HepG2 (cell line): ENCODE measurements around the gene CHAF1A. TPM values are rescaled to one million over a fixed set of nuclear protein-coding genes. Genes with fewer than 3 reads are reported as not detected.

Source experiments
- AFF4 ChIP-seq: sonication (generic); formaldehyde crosslinking; IDR thresholded peaks from 2 replicates; pipeline ENCODE4 v1.4.0; 2020; ENCODE audit warnings: missing genetic modification reagents
- ARNT2 ChIP-seq: sonication (generic); formaldehyde crosslinking; IDR thresholded peaks from 2 replicates; pipeline ENCODE4 v1.8.0; 2022; ENCODE audit warnings: mild to moderate bottlenecking, low read depth, missing genetic modification reagents, moderate library complexity
- HNF1A ChIP-seq, 2 experiments: sonication (generic) in 1 of 2; formaldehyde crosslinking in 1 of 2; IDR thresholded peaks; 2 replicates each; pipeline versions ENCODE4 v1.4.0 to v1.6.1; 2016 to 2020; ENCODE audit warnings: borderline replicate concordance in 1 of 2, low read depth in 1 of 2, mild to moderate bottlenecking in 1 of 2, missing genetic modification reagents in 1 of 2
- HNRNPL ChIP-seq: fragments of 200-400 bp; formaldehyde crosslinking; IDR thresholded peaks from 2 replicates; pipeline ENCODE4 v1.6.1; 2017; ENCODE audit warnings: mild to moderate bottlenecking, low read depth, low read length
- JUND ChIP-seq: sonication (generic); formaldehyde crosslinking; IDR thresholded peaks from 2 replicates; pipeline ENCODE4 v1.8.0; 2022; ENCODE audit warnings: mild to moderate bottlenecking, missing genetic modification reagents
- NFE2L2 ChIP-seq: fragments of 150-350 bp; IDR thresholded peaks from 2 replicates; pipeline ENCODE4 v1.6.1; 2014; ENCODE audit warnings: low read length
- POLR2A ChIP-seq, 2 experiments: IDR thresholded peaks; 2 replicates each; pipeline ENCODE4 v1.6.1; 2011; ENCODE audit warnings: low read depth in 2 of 2, low read length in 2 of 2, mild to moderate bottlenecking in 1 of 2, moderate library complexity in 1 of 2; ENCODE audit not compliant: insufficient read depth in 1 of 2
- POLR2G ChIP-seq: fragments of 200-400 bp; formaldehyde crosslinking; IDR thresholded peaks from 2 replicates; pipeline ENCODE4 v1.6.1; 2018; ENCODE audit warnings: mild to moderate bottlenecking, low read depth, low read length, moderate library complexity
- ZNF143 ChIP-seq: sonication (generic); formaldehyde crosslinking; IDR thresholded peaks from 2 replicates; pipeline ENCODE4 v1.4.0; 2020; ENCODE audit warnings: missing genetic modification reagents
- polyA plus RNA-seq, 8 experiments: library from polyadenylated mRNA; depleted of rRNA in 3 of 8; stranded (reverse) in 7 of 8; unstranded in 1 of 8; fragments of >200 nt; fragmentation: Illumina TruSeq in 4 of 8; extraction: Trizol in 4 of 8; gene quantifications; 2 replicates each; pipeline versions ENCODE4 v1.2.1 to v1.2.3, GENCODE V29; 2011 to 2016; ENCODE audit warnings: low read depth in 4 of 8, missing spikeins in 1 of 8, mixed read lengths in 1 of 8; ENCODE audit not compliant: insufficient read depth in 1 of 8
- total RNA-seq, 5 experiments: library from RNA; depleted of rRNA; stranded (reverse); fragments of >200 nt; fragmentation: Illumina TruSeq; extraction: Trizol; gene quantifications; 2 replicates each; pipeline ENCODE4 v1.2.3, GENCODE V29; 2016; ENCODE audit warnings: low read depth in 1 of 5

Gene CHAF1A
- total and polyA plus RNA-seq, 2 of the 13 experiments (the other 11 are each of a cell fraction or from before 2014, with no cell fraction given): 11.0 to 34.8 TPM

- TF ChIP-seq AFF4 (no peak), POLR2A (IDR thresholded peaks at IDR 0.05; ENCODE audit: insufficient read depth in 1 of 2, low read depth in 2 of 2, low read length in 2 of 2) (peak in 1 of 2 experiments; percentile 29; a peak in 1 of 4 replicates), JUND (no peak), HNF1A (IDR thresholded peaks at IDR 0.05; ENCODE audit: low read depth) (no peak), HNF1A (CRISPR knock-in tag; IDR thresholded peaks at IDR 0.05; ENCODE audit: borderline replicate concordance) (no peak), POLR2G (peak; percentile 52; the same call in 1 of the 2 replicates), HNRNPL (0 out of 2 replicates have a peak, but pooled peaks have one; percentile 24), NFE2L2 (no peak), ARNT2 (CRISPR knock-in tag) (no peak), ZNF143 (no peak)
Observed at GRCh38 chr19:4444765-4445741, 42.6 kb downstream of the CHAF1A start (continued).
